ENCODE measurements around the gene KAZN.

The KAZN gene

DNA sequence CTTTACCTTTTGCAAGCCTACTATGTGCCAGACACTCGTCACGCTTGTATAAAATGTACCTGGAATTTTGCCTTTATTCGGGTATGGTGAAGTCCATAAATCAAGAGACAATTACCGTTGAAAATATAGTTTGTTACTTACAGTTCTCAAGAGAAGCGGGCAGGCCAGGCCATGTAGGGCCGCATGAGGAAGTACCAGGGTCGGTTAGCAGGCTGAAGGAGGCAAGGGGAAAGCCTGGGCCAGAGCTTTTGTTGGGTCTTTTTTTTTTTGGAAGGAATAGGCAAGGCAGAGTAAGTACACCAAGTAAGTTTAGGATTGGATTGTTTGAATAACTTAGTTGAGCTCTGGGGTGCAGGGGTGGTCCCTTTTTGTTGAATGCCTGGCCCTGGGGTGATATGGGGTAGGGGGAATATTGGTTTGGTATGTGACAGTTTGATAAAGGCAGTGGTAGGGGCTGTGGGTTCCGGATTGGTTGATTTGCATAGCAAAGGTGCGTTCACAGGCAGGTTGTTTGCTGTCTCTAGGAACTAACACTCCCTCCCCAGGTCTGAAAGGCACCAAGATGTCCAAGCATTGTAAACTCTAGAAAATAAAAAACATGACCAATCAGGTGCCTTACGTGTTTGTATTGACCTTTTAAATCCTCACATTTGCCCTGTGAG is 80.7 kb downstream of the KAZN start:
- no peak for DNase-seq

DNA sequence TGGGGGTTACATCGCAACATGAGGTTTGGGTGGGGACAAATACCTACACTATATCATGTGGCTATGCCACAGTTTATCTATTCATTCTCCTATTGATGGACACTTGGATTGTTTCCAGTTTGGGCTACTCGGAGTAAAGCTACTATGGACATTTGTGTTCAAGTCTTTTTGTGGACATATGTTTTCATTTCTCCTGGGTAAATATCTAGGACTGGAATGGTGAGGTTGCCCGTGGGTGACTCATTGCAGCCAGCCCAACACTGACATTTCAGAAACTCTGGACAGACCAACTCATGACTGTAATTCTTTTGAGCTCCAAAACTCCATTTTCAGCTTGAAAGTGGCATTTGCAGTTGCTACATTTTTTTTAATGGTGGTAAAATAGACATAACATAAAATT is 82.7 kb downstream of the KAZN start:
- no peak for DNase-seq

DNA sequence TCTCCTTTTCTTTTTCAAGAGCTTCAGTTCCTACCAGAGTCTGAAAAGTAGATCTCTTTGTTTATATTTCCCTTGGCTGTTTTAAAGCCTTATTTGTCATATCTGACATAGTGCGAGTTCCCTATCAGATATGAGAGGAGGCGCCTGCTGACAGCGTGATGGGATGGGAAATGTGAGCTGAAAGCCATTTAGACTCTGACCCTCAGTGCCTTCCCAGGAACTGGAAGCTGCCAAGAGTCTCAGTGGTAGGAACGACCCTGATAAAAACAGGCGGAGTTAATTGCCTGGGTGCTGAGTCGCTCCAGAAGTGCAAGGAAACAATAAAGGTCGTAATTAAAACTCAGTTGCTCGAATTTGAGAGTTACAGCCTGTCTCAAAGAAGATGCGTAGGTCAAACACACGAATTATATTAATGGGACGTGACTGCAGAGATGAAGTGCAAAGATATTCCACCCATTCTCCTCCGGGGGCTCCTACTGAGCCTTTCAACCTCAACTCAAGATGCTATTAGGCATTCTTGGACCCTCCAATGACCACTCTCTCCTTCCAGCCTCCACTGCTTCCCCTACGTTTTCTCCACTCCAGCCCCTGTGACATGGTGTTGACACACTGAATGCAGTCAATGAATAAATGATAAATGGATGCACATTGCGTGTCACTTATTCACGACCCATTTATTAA is 84.6 kb downstream of the KAZN start:
- peak; percentile 57 for DNase-seq

DNA sequence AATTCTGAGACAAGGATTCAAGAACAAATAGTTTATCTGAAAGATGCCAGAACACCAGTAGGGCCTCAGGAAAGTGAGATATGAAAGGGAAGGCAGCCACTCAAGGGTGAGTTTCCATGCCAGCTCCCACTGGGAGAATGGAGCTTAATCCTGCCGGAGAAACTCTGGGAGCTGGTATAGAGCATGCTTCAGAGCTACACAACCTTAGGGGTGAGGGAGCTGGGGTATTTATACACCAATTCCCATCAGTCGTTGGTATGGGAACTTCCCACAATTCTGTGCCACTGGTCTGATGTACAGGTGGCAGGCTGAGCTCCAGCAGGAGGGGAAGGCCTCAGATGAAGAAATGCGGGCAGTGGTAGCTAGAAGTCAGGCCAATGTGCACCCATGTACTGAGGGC is 86.6 kb downstream of the KAZN start:
- DNase-seq: no peak

DNA sequence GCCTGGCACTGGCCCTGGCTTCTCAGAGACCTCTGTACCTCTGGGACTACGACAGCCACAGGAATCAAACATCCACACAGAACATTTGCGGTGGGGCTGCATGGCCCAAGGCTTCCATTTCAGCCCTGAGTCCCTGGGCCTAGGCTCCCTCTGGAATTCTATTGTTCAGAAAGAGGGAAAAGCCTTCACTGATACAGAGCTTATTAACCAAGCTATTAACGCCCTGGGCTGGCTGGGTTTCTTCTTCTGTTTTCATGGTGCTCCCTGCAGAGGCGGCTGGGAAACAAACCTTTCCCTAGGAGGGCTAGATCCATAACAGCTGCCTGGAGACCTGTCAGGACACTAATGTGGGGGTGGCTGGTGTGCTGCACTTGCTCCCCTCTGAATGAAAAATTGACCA is 88.2 kb downstream of the KAZN start:
- DNase-seq: peak; percentile 29

DNA sequence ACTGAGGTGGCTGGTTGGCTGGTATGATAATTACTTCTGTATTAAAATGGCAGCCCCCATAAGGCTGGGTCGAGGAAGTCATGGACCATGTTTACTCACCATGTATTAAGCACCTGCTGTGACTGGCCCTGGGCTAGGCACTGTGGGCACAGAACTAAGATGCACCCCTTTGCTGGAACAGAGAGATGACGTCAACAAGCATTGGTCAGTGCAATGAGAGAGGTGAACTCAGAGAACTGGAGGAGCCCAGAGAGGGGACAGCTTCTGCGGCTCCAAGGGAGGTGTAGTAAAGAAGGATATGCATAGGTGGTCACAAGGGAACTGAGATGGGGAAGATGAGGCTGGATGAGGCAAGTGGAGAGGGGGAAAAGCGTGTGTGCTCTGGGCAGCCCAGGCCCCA is 88.7 kb downstream of the KAZN start:
- no peak for DNase-seq

DNA sequence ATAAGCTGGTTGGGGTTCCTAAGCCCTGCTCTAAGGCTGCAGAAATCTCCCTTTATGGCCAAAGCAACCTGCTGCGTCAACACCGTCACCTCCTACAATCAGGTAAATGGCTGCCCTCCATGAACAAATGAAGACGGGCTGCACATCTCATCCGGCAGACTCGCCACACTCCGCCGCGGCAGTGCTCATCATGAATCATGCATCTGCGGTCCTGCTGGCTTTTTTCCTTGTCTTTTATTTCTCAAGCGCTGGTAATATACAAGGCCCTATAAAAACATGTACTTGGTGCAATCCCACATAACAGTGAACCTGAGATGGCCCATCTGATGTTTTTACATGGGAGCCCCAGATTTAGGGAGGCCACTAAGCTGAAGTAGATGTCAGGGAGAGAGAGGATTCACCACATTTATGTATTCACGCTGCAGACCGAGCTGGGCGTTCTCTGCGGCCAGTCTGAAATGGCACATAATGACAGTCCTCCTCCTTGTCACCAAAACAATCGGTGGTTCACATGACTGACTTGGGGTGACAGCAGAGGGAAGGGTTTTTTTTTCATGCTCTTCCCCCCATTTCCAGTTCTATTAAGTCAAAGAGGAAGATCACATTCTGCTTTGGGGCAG is 91.6 kb downstream of the KAZN start:
- DNase-seq: no peak

DNA sequence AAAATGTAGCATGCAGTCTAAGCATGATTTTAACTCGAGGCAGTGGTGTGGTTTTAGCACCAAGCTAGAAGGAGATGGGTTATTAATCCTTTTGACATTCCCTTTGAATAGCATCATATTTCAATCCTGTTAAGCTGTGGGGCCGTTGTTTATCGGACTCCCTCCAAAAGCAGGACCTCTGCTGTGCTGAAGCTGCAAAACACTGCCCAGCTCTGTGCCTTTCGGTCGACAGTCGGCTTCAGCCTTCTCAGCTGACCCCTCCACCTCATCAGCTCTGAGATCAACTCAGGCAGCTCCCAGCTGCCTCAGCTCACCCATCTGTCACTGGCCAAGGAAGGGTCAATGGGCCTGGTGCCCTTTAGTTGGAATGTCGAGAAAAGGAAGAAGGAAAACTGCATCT is 95.5 kb downstream of the KAZN start:
- peak; percentile 8 for DNase-seq

DNA sequence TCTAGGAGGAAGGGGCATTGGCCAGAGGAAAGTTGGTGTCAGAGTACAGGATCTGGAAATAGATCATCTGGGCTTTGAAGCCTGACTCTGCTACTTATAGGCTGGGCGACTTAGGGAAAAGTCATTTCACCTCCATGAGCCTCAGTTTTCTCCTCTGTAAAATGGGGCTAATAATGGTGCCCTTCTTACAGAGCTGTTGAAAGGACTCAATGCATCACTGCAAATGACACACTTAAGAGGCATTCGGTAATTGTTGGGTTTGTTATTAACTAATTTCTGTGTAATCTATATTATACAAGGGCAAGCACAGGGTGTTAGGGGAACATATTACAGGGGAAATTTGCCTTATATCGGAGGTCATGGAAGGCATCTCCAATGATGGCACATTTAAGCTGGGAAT is 96.1 kb downstream of the KAZN start:
- no peak for DNase-seq

DNA sequence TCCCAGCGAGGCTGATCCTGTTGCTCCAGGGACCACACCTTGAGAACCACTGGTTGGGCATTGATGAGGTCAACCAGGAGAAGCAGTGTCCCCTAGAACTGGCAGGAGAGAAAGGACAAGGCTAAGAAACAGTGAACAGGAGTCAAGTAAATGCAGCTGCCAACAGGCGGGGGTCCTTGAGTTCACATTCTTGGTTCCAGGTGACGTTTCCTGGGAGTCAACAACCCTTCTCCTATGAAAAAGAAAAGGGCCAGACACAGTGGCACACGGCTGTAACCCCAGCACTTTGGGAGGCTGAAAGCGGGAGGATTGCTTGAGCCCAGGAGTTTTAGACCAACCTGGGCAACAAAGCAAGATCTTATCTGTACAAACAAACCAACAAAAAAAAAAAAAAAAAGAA is 98.3 kb downstream of the KAZN start:
- DNase-seq: no peak

DNA sequence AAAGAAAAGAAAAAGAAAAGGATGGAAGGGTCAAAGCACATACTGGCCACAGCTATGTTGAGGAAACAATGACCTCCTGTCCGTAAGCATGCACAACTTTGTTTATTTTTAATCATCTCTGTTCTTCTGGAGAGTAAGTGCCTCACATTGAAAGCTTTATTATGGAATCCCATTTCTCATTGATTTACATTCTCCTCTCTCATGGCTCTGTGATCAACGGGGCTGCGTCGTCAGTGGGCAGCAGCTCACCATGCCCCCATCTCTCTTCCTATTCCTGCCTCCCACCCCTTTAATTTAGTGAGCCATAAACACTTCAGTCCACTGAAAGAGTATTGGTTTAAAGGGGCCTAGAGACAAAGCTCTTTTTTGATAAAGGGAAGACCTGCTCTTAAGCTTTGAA is 98.9 kb downstream of the KAZN start:
- DNase-seq: no peak

DNA sequence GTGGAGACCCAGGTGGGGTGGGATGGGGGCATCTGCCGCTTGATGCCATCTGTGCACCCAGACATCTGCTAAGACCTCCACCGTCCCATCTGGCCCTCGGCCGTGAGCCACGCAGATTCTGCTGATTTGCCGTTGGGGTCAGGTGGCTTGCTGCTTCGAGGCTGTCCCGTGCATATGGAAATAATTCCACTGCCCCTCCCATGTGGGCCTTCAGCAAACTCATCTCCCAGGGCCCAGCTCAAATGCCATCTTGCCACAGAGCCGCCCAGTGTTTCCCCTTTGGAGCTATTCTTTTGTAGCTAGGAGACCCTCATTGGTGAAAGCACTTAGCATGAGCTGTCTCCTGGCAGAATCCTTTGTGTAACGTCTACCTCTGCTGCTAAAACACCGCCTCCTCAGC is 99.8 kb downstream of the KAZN start:
- peak; percentile 14 for DNase-seq

DNA sequence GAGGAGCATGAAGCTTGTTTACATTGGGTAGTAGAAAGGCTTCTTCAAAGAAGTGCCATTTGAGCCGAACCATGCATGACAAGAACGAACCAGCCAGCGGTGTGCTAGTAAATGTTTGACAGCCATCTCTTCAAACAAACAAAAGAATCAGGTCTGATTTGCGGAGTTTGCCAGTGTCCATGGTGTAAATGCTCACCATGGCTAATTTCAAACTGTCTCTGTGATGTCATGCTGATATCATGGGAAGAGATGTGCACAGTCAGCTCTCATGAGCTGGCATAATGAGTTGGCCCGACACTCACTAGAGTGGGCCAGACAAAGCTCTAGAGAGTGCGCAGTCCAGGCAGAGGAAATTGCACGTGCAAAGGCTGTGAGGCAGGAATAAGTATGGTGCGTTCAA is 101.1 kb downstream of the KAZN start:
- no peak for DNase-seq

DNA sequence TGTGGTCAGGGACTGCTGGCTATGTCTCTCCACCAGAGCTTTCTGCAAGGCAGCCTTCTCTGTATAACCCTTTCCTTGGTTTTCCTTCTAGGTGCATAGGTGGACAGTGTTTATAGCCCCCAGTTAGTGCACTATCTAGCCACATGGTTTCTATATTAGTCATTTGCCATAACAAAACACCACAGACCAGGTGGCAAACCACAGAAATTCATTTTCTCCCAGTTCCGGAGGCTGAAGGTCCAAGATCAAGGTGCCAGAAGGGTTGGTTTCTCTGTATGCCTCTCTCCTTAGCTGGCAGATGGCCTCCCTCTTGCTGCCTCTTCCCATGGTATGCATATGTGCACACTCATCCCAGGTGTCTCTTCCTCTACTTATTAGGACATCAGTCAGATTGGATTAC is 106.4 kb downstream of the KAZN start:
- no peak for DNase-seq

DNA sequence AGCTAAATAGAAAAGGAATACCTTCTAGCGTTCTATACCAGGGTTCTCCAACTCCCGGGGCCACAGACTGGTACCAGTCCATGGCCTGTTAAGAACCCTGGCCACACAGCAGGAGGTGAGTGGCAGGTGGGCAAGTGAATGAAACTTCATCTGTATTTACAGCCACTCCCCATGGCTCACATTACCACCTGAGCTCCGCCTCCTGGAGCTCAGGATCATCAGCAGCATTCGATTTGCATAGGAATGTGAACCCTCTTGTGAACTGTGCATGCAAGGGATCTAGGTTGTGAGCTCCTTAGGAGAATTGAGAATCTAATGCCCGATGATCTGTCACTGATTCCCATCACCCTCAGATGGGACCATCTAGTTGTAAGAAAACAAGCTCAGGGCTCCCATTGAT is 107.3 kb downstream of the KAZN start:
- DNase-seq: no peak

DNA sequence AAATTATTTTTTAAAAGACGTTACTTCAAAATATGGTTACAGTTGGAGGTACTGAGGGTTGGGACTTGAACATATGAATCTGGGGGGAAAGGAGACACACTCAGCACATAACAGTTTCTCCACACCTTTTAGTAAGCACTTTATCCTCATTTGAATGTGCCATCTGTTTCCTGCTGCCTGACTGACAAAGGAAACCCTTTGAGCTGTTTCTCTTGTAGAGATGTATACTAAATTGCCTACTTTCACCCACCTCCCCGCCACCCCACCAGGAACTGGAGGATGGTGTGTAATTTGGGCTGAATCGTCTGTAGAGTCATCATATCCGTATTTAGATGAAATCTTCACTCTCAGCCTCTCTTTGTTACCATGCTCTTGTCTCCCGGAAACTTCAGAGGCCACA is 108.1 kb downstream of the KAZN start:
- DNase-seq: no peak

DNA sequence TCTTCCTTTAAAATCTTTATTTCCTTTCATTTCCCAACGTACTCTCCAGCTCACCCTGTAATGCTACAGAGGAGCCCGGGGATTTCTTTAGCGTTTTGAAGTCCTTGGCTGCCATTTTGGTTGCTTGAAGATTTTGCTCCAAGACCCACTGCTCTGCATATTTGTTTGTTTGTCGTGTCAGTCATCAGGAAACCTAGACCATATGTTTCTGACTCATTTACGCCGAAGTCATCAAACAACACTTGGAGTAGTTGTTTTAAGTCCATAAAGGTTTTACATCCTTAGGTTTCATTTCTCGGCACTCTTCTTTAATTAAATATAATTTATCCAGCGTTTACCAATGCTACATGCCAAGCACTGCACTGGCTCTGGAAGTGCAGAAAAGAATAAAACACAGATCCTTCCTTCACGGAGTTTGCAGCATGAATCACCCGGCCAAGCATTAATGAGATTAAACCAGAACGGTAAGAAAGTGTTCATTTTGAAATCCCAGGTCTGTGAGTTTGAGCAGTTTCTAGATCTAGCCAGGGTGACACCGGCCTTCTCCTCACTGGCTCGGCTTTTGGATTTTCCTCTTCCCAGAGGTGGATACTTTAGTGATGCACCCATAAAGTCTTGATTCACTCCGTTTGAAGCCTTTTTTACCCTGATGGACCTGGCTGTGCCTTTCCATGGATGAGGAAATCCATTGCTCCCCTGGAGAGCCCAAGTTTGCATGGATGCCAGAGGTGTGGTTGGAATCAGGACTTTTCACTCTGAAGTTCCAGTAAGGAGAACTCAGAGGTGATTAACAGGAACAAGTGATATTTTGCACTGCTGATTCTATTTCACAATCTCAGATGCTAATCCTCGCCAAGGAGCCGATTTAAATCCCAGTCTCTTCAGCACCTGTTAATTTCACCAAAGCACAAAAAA is 109.3 kb downstream of the KAZN start:
- DNase-seq: no peak

DNA sequence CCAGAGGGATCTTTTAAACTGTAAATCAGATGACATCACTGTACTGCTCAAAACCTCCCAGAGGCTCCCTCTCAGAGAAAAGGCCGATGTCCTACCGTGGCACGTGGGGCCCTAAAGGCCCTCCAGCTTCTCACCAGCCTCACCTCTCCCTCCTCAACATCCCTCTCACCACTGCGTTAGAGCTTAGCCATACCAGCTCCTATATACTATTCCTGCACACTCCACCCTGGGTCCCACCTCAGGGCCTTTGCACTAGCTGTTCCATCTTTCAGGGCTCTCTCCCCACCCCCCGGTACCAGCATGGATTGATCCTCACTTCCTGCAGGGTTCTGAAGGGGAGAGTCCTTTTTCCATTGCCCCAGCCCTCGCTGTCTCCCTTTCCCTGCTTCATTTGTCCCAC is 111.8 kb downstream of the KAZN start:
- no peak for DNase-seq

DNA sequence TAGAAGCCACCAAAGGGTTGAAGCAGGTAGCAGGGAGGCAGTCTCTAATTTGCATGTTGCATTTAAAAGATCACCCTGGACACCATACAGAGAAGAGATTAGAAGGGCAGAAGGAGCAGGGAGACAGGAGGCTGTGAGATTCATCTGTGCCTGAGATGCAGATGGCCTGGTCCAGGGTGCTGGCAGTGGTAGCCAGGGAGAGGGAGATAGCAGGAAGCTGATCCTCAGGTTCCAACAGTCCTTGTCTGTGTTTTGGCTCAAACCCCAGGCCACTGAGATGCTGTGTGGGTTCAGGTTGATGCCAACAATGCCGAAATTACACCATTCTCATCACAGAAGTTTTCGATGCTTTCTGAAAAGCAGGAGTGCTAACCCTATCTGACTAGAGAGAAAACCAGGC is 113.7 kb downstream of the KAZN start:
- no peak for DNase-seq

DNA sequence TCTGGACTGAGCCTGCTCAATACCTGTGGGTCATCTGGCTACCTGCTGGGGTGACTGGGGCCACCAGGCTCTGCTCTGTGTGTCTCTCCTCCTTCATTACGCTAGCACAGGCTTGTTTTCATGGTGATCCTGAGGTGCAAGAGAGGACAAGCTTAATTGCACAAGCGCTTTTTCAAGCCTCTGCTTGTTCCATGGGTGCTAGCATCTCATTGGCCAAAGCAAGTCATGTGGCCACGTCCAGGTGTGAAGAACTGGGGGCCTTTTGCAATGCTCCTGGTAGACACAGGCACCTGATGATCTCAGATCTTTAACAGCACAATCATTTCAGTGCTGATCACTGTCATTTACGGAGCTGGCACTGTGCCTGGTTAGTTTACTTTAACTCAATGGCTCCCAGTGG is 114.6 kb downstream of the KAZN start:
- no peak for DNase-seq

DNA sequence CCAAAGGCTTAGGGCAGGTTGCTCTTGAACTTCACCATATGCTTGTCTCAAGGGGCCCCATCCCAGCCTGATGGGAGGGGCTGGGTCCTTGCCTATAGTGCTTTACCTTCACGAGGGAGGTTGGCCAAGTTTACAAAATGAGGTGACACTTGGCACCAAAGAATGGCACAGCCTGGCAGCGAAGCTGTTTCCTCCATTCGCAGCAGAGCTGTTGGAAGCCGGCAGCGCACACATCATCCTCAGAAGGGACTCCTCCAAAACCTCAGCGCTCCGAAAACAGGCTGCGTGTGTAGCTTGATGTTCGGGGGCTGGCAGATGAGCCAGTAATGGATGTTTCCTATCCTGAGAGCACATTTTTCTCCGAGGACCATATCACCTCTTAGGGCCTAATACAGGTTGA is 116.8 kb downstream of the KAZN start:
- DNase-seq: no peak

DNA sequence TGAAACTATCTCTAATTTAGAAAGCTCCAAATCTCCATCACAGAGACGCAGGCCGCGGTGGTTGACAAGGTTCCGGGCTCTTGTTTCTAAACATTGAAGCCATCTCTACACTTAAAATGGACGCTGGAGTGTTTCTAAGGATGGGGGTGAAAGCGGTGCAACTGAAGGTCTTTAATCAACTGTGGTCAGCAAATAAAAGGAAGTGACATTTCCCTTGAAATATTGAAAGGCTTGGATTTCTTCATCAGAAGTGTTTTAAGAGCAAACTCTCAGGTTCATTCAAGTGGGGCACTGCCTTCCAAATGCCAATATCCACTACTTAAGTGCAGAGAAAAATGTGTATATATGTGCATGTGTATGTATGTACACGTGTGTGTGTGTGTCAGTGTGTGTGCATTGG is 117.3 kb downstream of the KAZN start:
- DNase-seq: no peak

DNA sequence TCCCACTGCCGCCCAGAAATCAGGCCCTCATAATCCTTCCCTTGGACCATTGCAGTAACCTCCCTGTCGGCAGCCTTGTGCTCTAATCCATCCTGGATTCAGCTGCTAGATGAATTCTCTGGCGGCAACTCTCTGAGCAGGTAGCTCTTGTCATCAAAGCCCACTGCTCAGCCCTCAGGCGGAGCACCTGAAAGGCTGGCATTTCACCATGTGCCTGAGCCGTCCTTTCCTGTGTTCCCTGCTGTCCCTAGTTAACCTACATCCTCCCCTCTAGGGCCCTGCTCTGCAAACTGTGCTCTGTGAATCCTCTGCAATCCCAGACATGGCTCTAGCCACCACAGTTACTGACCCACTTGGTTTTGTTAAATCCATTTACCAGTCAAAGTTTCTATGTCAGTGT is 118.0 kb downstream of the KAZN start:
- DNase-seq: no peak

DNA sequence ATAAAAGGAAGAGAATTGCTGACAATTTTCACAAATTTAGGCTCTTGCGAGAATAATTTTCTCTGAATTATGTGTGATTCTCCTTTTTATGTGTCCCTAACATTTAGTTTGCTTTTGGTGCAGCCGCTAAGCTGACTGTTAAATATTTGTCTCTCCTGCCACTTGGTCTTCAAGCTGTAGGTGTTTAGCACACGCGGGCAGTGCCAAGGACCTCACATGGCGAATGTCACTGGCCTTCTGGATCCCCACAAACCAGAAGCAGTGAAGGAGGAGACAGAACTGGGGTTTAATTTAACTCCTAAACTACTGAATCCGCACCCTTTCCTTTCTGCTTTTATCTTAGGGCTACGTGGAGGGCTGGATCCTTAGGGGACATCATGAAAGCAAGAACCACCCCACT is 120.0 kb downstream of the KAZN start:
- DNase-seq: no peak

Data from eye (tissue), 1 donor.